ENCODE data around the gene SIGMAR1. TPM values are rescaled to one million over a fixed set of nuclear protein-coding genes. Genes with fewer than 3 reads are reported as not detected.
A peak's percentile ranks its signal among the peaks of the same experiment; 100 is the strongest.
"Not testable (repeated sequence)": the region's sequence is repeated elsewhere in the genome, so short reads cannot be mapped to it uniquely, and the experiment has no call there.

Gene SIGMAR1
- total RNA-seq, 6 donors from 2014 or later = 26.7 to 52.9 (median 43.0) TPM

GRCh38 chr9:34644766-34645314 lies 7.3 kb upstream of the SIGMAR1 start:
- Histone ChIP-seq H3K4me1 (peaks cover 17 to 24% (median 18%) of the 10 kb centered on the region in 4 donors), H3K36me3 (peaks cover 5 to 18% (median 14%) of the 10 kb centered on the region in 4 donors), H3K4me3 (no peak overlapping the region), H3K27ac (no peak overlapping the region), H3K27me3 (no peaks in the 10 kb centered on the region), H3K9me3 (no peaks in the 10 kb centered on the region)
- no peak for ATAC-seq (ENCODE audit: low FRiP score in 2 of 2)
- no peak for DNase-seq
- TF ChIP-seq POLR2A (IDR thresholded peaks at IDR 0.05) = no peak

- H3K36me3 ChIP-seq = no peaks in the 10 kb centered on the region
- 94 to 97% methylated on average over 1 of the region's 1 CpG for WGBS, 2 donors
- H3K27me3 ChIP-seq = no peaks in the 10 kb centered on the region
- no peak overlapping the region for H3K4me3 ChIP-seq
- H3K4me1 ChIP-seq = peaks cover 16 to 21% (median 18%) of the 10 kb centered on the region in 4 donors
- no peak for TF ChIP-seq POLR2AphosphoS5 (IDR thresholded peaks at IDR 0.05)
- TF ChIP-seq CTCF (IDR thresholded peaks at IDR 0.05) = no peak
- TF ChIP-seq POLR2A (IDR thresholded peaks at IDR 0.05) = no peak
- no peak for TF ChIP-seq EP300 (IDR thresholded peaks at IDR 0.05)
- no peak for ATAC-seq (ENCODE audit: low FRiP score in 2 of 2)
- H3K27ac ChIP-seq = no peak overlapping the region
- no peak for DNase-seq
- no peaks in the 10 kb centered on the region for H3K9me3 ChIP-seq
Measured at GRCh38 chr9:34642679-34643078, 5.1 kb upstream of the SIGMAR1 start.

GRCh38 chr9:34639322-34639721 lies 1.7 kb upstream of the SIGMAR1 start:
- not testable (repeated sequence) for ATAC-seq (ENCODE audit: low FRiP score in 2 of 2); H3K27ac ChIP-seq; H3K9me3 ChIP-seq; DNase-seq; H3K4me3 ChIP-seq; H3K27me3 ChIP-seq; H3K36me3 ChIP-seq
- H3K4me1 ChIP-seq = peaks cover 21 to 23% (median 22%) of the 10 kb centered on the region in 4 donors
- WGBS, 2 donors = 95 to 96% methylated on average over 8 of the region's 8 CpGs

GRCh38 chr9:34638138-34638445 lies 505 bp upstream of the SIGMAR1 start:
- Histone ChIP-seq H3K4me3 (peak overlapping the region; percentile 58 to 91 (median 81)), H3K27ac (peak overlapping the region; percentile 73 to 94 (median 88)), H3K9me3 (no peaks in the 10 kb centered on the region), H3K36me3 (peaks cover 0 to 8% (median 4%) of the 10 kb centered on the region in 4 donors), H3K27me3 (no peaks in the 10 kb centered on the region), H3K4me1 (peaks cover 21 to 23% (median 22%) of the 10 kb centered on the region in 4 donors)
- ATAC-seq (ENCODE audit: low FRiP score in 2 of 2) (no peak), DNase-seq (no peak)
- whole genome bisulfite sequencing, 2 donors = 21 to 42% methylated on average over 6 to 7 of the region's 7 CpGs
- TF ChIP-seq POLR2AphosphoS5 (IDR thresholded peaks at IDR 0.05) = no peak
- no peak for TF ChIP-seq CTCF (IDR thresholded peaks at IDR 0.05)
- no peak for TF ChIP-seq POLR2A (IDR thresholded peaks at IDR 0.05)
- TF ChIP-seq EP300 (IDR thresholded peaks at IDR 0.05) = no peak

- Histone ChIP-seq H3K9me3 (no peaks in the 10 kb centered on the region), H3K27ac (peak overlapping the region; percentile 73 to 94 (median 88)), H3K4me3 (peak overlapping the region; percentile 58 to 91 (median 81)), H3K36me3 (peaks cover 0 to 8% (median 4%) of the 10 kb centered on the region in 4 donors), H3K4me1 (peaks cover 21 to 23% (median 22%) of the 10 kb centered on the region in 4 donors), H3K27me3 (no peaks in the 10 kb centered on the region)
- ATAC-seq (ENCODE audit: low FRiP score in 2 of 2) = no peak
- WGBS, 2 donors = 5 to 12% methylated on average over 15 to 17 of the region's 23 CpGs
- no peak for DNase-seq
- TF ChIP-seq POLR2A (IDR thresholded peaks at IDR 0.05) = no peak
- no peak for TF ChIP-seq POLR2AphosphoS5 (IDR thresholded peaks at IDR 0.05)
- no peak for TF ChIP-seq EP300 (IDR thresholded peaks at IDR 0.05)
- no peak for TF ChIP-seq CTCF (IDR thresholded peaks at IDR 0.05)
Measured at GRCh38 chr9:34636791-34637355, 714 bp downstream of the SIGMAR1 start.

- ATAC-seq (ENCODE audit: low FRiP score in 2 of 2) (no peak), DNase-seq (no peak)
- Histone ChIP-seq H3K4me1 (peaks cover 21 to 23% (median 22%) of the 10 kb centered on the region in 4 donors), H3K36me3 (peaks cover 0 to 8% (median 4%) of the 10 kb centered on the region in 4 donors), H3K4me3 (no peak overlapping the region), H3K27ac (no peak overlapping the region), H3K9me3 (no peaks in the 10 kb centered on the region), H3K27me3 (no peaks in the 10 kb centered on the region)
- TF ChIP-seq EP300 (IDR thresholded peaks at IDR 0.05) = no peak
- TF ChIP-seq POLR2AphosphoS5 (IDR thresholded peaks at IDR 0.05) = no peak
- no peak for TF ChIP-seq POLR2A (IDR thresholded peaks at IDR 0.05)
- no peak for TF ChIP-seq CTCF (IDR thresholded peaks at IDR 0.05)
- 98% methylated on average over 12 to 14 of the region's 14 CpGs for WGBS, 2 donors
Measured at GRCh38 chr9:34635556-34635955, 2.0 kb downstream of the SIGMAR1 start.

Measured in upper lobe of left lung (tissue), 6 donors.